A549 (cell line): ENCODE results near the gene DTWD2.
"Not testable (repeated sequence)": the region's sequence is repeated elsewhere in the genome, so short reads cannot be mapped to it uniquely, and the experiment has no call there.

ENCODE experiments used
- CHD4 ChIP-seq: fragments of 200-600 bp; sonication (generic); IDR thresholded peaks from 2 replicates; pipeline ENCODE4 v1.6.1; 2016; ENCODE audit warnings: antibody characterized with exemption, mild to moderate bottlenecking, borderline replicate concordance
- EP300 ChIP-seq, 2 experiments: fragments of >200 bp; sonication (Bioruptor Twin); formaldehyde crosslinking; IDR thresholded peaks; 2 replicates in 1 of 2; 3 replicates in 1 of 2; pipeline ENCODE4 v1.6.1; 2016 to 2017
- JUN ChIP-seq, 2 experiments: fragments of >200 bp; sonication (Bioruptor Twin); formaldehyde crosslinking; IDR thresholded peaks; 2 replicates in 1 of 2; 3 replicates in 1 of 2; pipeline ENCODE4 v1.6.1; 2016 to 2017
- KDM1A ChIP-seq: fragments of 200-600 bp; sonication (generic); IDR thresholded peaks from 2 replicates; pipeline ENCODE4 v1.6.1; 2016; ENCODE audit warnings: low read depth, mild to moderate bottlenecking
- MAZ ChIP-seq: fragments of 150-350 bp; IDR thresholded peaks from 2 replicates; pipeline ENCODE4 v1.6.1; 2014; ENCODE audit warnings: antibody characterized with exemption, low read depth, low read length, borderline replicate concordance
- POLR2A ChIP-seq: IDR thresholded peaks from 2 replicates; pipeline ENCODE4 v1.6.1; 2012; ENCODE audit warnings: mild to moderate bottlenecking, low read length
- RAD21 ChIP-seq, 2 experiments: fragments of >200 bp in 1 of 2; sonication (Bioruptor Twin) in 1 of 2; formaldehyde crosslinking in 1 of 2; IDR thresholded peaks in 1 of 2; conservative IDR thresholded peaks in 1 of 2; 2 replicates in 1 of 2; 3 replicates in 1 of 2; pipeline ENCODE4 v1.6.1; 2012 to 2018; ENCODE audit warnings: inconsistent platforms in 1 of 2
- RCOR1 ChIP-seq: fragments of 150-350 bp; IDR thresholded peaks from 2 replicates; pipeline ENCODE4 v1.6.1; 2014; ENCODE audit warnings: antibody characterized with exemption, low read length, low read depth
- SREBF2 ChIP-seq: fragments of 450-650 bp; IDR thresholded peaks from 2 replicates; pipeline ENCODE4 v1.6.1; 2014; ENCODE audit warnings: mild to moderate bottlenecking, moderate library complexity
- TF ChIP-seq, protein P1 (sequence below): fragments of >200 bp; sonication (Bioruptor Twin); formaldehyde crosslinking; IDR thresholded peaks from 3 replicates; pipeline ENCODE4 v1.6.1; 2016
- TF ChIP-seq, protein P2 (sequence below): fragments of >200 bp; sonication (Bioruptor Twin); formaldehyde crosslinking; IDR thresholded peaks from 3 replicates; pipeline ENCODE4 v1.5.1; 2016
- TF ChIP-seq, protein P3 (sequence below): IDR thresholded peaks from 2 replicates; pipeline ENCODE4 v1.6.1; 2012
- TF ChIP-seq, protein P4 (sequence below): fragments of 200-600 bp; sonication (generic); IDR thresholded peaks from 2 replicates; pipeline ENCODE4 v1.6.1; 2016; ENCODE audit warnings: antibody characterized with exemption, mild to moderate bottlenecking, moderate library complexity

DNA sequence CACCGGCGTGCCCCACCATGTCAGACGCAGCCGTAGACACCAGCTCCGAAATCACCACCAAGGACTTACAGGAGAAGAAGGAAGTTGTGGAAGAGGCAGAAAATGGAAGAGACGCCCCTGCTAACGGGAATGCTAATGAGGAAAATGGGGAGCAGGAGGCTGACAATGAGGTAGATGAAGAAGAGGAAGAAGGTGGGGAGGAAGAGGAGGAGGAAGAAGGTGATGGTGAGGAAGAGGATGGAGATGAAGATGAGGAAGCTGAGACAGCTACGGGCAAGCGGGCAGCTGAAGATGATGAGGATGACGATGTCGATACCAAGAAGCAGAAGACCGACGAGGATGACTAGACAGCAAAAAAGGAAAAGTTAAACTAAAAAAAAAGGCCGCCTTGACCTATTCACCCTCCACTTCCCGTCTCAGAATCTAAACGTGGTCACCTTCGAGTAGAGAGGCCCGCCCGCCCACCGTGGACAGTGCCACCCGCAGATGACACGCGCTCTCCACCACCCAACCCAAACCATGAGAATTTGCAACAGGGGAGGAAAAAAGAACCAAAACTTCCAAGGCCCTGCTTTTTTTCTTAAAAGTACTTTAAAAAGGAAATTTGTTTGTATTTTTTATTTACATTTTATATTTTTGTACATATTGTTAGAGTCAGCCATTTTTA, 14.4 kb downstream of the DTWD2 start:
- TF ChIP-seq, protein P1, sequence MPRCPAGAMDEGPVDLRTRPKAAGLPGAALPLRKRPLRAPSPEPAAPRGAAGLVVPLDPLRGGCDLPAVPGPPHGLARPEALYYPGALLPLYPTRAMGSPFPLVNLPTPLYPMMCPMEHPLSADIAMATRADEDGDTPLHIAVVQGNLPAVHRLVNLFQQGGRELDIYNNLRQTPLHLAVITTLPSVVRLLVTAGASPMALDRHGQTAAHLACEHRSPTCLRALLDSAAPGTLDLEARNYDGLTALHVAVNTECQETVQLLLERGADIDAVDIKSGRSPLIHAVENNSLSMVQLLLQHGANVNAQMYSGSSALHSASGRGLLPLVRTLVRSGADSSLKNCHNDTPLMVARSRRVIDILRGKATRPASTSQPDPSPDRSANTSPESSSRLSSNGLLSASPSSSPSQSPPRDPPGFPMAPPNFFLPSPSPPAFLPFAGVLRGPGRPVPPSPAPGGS: not testable (repeated sequence)
- TF ChIP-seq, protein P2, sequence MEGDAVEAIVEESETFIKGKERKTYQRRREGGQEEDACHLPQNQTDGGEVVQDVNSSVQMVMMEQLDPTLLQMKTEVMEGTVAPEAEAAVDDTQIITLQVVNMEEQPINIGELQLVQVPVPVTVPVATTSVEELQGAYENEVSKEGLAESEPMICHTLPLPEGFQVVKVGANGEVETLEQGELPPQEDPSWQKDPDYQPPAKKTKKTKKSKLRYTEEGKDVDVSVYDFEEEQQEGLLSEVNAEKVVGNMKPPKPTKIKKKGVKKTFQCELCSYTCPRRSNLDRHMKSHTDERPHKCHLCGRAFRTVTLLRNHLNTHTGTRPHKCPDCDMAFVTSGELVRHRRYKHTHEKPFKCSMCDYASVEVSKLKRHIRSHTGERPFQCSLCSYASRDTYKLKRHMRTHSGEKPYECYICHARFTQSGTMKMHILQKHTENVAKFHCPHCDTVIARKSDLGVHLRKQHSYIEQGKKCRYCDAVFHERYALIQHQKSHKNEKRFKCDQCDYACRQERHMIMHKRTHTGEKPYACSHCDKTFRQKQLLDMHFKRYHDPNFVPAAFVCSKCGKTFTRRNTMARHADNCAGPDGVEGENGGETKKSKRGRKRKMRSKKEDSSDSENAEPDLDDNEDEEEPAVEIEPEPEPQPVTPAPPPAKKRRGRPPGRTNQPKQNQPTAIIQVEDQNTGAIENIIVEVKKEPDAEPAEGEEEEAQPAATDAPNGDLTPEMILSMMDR: not testable (repeated sequence)
- TF ChIP-seq POLR2A; EP300 (IDR thresholded peaks at IDR 0.05); SREBF2; CHD4; MAZ; RAD21 (conservative IDR thresholded peaks at IDR 0.05 in 1 of 2, IDR thresholded peaks at IDR 0.05 in 1 of 2); JUN (IDR thresholded peaks at IDR 0.05); RCOR1; KDM1A: not testable (repeated sequence)
- TF ChIP-seq, protein P3, sequence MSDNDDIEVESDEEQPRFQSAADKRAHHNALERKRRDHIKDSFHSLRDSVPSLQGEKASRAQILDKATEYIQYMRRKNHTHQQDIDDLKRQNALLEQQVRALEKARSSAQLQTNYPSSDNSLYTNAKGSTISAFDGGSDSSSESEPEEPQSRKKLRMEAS: not testable (repeated sequence)
- TF ChIP-seq, protein P4, sequence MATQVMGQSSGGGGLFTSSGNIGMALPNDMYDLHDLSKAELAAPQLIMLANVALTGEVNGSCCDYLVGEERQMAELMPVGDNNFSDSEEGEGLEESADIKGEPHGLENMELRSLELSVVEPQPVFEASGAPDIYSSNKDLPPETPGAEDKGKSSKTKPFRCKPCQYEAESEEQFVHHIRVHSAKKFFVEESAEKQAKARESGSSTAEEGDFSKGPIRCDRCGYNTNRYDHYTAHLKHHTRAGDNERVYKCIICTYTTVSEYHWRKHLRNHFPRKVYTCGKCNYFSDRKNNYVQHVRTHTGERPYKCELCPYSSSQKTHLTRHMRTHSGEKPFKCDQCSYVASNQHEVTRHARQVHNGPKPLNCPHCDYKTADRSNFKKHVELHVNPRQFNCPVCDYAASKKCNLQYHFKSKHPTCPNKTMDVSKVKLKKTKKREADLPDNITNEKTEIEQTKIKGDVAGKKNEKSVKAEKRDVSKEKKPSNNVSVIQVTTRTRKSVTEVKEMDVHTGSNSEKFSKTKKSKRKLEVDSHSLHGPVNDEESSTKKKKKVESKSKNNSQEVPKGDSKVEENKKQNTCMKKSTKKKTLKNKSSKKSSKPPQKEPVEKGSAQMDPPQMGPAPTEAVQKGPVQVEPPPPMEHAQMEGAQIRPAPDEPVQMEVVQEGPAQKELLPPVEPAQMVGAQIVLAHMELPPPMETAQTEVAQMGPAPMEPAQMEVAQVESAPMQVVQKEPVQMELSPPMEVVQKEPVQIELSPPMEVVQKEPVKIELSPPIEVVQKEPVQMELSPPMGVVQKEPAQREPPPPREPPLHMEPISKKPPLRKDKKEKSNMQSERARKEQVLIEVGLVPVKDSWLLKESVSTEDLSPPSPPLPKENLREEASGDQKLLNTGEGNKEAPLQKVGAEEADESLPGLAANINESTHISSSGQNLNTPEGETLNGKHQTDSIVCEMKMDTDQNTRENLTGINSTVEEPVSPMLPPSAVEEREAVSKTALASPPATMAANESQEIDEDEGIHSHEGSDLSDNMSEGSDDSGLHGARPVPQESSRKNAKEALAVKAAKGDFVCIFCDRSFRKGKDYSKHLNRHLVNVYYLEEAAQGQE: not testable (repeated sequence)
